Glutamatergic neuron (in vitro differentiated cells): Measurements from ENCODE around the gene C16orf54. TPM values are rescaled to one million over a fixed set of nuclear protein-coding genes. Genes with fewer than 3 reads are reported as not detected.
"Not testable (repeated sequence)": the region's sequence is repeated elsewhere in the genome, so short reads cannot be mapped to it uniquely, and the experiment has no call there.

Experiments used
- DNase-seq: peaks from one replicate; pipeline ENCODE4 v3.0.0; 2022
- H3K27ac Mint-ChIP-seq: one replicate; pipeline ENCODE4 v1.8.0; 2020; ENCODE audit warnings: mild to moderate bottlenecking, mixed read lengths, inconsistent platforms; ENCODE audit not compliant: unreplicated experiment
- H3K27me3 Mint-ChIP-seq: one replicate; pipeline ENCODE4 v1.8.0; 2020; ENCODE audit warnings: mild to moderate bottlenecking, moderate library complexity, mixed read lengths, inconsistent platforms; ENCODE audit not compliant: unreplicated experiment
- H3K36me3 Mint-ChIP-seq: one replicate; pipeline ENCODE4 v1.8.0; 2020; ENCODE audit warnings: mild to moderate bottlenecking, mixed read lengths, inconsistent platforms; ENCODE audit not compliant: unreplicated experiment
- H3K4me1 Mint-ChIP-seq: one replicate; pipeline ENCODE4 v1.8.0; 2020; ENCODE audit warnings: mild to moderate bottlenecking, low read depth, mixed read lengths, inconsistent platforms; ENCODE audit not compliant: unreplicated experiment
- H3K4me3 Mint-ChIP-seq: one replicate; pipeline ENCODE4 v1.8.0; 2020; ENCODE audit warnings: mild to moderate bottlenecking, mixed read lengths, inconsistent platforms; ENCODE audit not compliant: unreplicated experiment
- H3K9me3 Mint-ChIP-seq: one replicate; pipeline ENCODE4 v1.8.0; 2020; ENCODE audit warnings: mild to moderate bottlenecking, moderate library complexity, mixed read lengths, inconsistent platforms; ENCODE audit not compliant: unreplicated experiment
- total RNA-seq: library from RNA; stranded (reverse); fragmentation: NEBNext Ultra II Directional; extraction: Animal tissue kit (Norgen Biotek cat#: 25700); gene quantifications from one replicate; pipeline ENCODE4 v1.2.1, GENCODE V29; 2021; ENCODE audit not compliant: unreplicated experiment
- TF ChIP-seq, protein P1 (sequence below): fragments of 200-600 bp; sonication (generic); IDR thresholded peaks from one replicate; pipeline ENCODE4 v1.5.0; 2021; ENCODE audit not compliant: partially characterized antibody, unreplicated experiment

The C16orf54 gene
- total RNA-seq, 1 donor from 2014 or later, result not detected

GRCh38 chr16:29744541-29745101 is 1.2 kb downstream of the C16orf54 start:
- DNase-seq, result no peak
- Mint-ChIP-seq H3K27ac (no peak overlapping the region), H3K4me1 (no peaks in the 10 kb centered on the region)

DNA sequence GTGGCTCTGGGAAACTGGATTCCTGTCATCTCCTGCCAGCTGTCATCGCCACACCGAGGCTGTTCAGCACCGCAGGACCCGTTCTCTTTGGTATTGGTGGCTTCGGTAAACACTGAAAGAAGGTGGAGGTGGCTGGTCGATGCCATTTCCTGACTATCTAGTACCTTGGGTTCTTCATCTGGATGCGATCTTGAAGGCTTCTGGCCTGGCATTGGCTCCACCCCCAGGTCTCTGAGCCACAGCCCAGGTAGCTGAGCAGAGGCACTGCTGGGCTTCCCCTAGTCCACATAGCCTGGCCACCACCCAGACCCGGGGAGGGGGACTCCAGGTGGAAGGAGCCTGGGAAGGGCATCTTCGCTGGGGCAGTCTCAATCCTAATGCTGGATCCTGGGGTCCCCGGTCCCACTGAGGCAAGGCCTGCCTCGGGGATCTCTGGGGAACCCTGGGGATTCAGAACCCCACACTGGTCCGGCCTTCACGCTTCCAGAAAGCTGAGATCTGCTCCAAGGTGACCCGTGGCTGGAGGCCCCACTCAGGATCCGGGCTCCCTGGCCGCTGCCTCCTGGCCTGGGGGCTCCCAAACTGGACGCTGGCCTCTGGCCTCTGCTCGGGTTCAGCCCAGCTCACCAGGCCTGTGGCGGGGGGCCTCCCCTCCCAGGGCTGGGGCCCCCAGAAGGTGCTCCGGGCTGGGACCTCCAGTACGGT is 1.8 kb downstream of the C16orf54 start:
- TF ChIP-seq, protein P1, sequence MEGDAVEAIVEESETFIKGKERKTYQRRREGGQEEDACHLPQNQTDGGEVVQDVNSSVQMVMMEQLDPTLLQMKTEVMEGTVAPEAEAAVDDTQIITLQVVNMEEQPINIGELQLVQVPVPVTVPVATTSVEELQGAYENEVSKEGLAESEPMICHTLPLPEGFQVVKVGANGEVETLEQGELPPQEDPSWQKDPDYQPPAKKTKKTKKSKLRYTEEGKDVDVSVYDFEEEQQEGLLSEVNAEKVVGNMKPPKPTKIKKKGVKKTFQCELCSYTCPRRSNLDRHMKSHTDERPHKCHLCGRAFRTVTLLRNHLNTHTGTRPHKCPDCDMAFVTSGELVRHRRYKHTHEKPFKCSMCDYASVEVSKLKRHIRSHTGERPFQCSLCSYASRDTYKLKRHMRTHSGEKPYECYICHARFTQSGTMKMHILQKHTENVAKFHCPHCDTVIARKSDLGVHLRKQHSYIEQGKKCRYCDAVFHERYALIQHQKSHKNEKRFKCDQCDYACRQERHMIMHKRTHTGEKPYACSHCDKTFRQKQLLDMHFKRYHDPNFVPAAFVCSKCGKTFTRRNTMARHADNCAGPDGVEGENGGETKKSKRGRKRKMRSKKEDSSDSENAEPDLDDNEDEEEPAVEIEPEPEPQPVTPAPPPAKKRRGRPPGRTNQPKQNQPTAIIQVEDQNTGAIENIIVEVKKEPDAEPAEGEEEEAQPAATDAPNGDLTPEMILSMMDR, result no peak
- peaks cover 9% of the 10 kb centered on the region for H3K27me3 Mint-ChIP-seq
- no peaks in the 10 kb centered on the region for H3K36me3 Mint-ChIP-seq
- H3K4me1 Mint-ChIP-seq, result no peaks in the 10 kb centered on the region
- no peak overlapping the region for H3K4me3 Mint-ChIP-seq
- peaks cover 2% of the 10 kb centered on the region for H3K9me3 Mint-ChIP-seq
- no peak overlapping the region for H3K27ac Mint-ChIP-seq
- no peak for DNase-seq

More at GRCh38 chr16:29744541-29745101, 1.2 kb downstream of the C16orf54 start:
- H3K27me3 Mint-ChIP-seq, result peaks cover 10% of the 10 kb centered on the region
- peaks cover 2% of the 10 kb centered on the region for H3K9me3 Mint-ChIP-seq
- TF ChIP-seq, protein P1, result no peak
- no peaks in the 10 kb centered on the region for H3K36me3 Mint-ChIP-seq
- H3K4me3 Mint-ChIP-seq, result no peak overlapping the region

- Mint-ChIP-seq H3K27me3 (peaks cover 8% of the 10 kb centered on the region), H3K9me3 (peaks cover 2% of the 10 kb centered on the region)
These were observed 2.3 kb downstream of the C16orf54 start for GRCh38 chr16:29743475-29743826.

GRCh38 chr16:29742683-29743275 is 3.0 kb downstream of the C16orf54 start:
- H3K4me1 Mint-ChIP-seq, result no peaks in the 10 kb centered on the region
- H3K27me3 Mint-ChIP-seq, result peaks cover 8% of the 10 kb centered on the region
- H3K36me3 Mint-ChIP-seq, result no peaks in the 10 kb centered on the region
- H3K27ac Mint-ChIP-seq, result no peak overlapping the region
- TF ChIP-seq, protein P1, result no peak
- H3K9me3 Mint-ChIP-seq, result peaks cover 2% of the 10 kb centered on the region
- H3K4me3 Mint-ChIP-seq, result no peak overlapping the region
- no peak for DNase-seq

More at GRCh38 chr16:29743475-29743826, 2.3 kb downstream of the C16orf54 start:
- no peak for DNase-seq
- no peak overlapping the region for H3K4me3 Mint-ChIP-seq
- H3K27ac Mint-ChIP-seq, result no peak overlapping the region
- H3K36me3 Mint-ChIP-seq, result no peaks in the 10 kb centered on the region
- no peaks in the 10 kb centered on the region for H3K4me1 Mint-ChIP-seq
- TF ChIP-seq, protein P1, result no peak

DNA sequence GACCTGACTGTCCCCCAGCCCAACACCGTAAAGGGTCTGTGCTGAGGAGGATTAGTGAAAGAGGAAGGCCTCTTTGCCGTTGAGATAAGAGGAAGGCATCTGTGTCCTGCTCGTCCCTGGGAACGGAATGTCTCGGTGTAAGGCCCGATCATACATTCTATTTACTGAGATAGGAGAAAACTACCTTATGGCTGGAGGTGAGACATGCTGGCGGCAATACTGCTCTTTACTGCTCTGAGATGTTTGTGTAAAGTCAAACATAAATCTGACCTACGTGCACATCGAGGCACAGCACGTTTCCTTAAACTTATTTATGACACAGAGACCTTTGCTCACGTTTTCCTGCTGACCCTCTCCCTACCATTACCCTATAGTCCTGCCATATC is 5.2 kb downstream of the C16orf54 start:
- DNase-seq, H3K27ac Mint-ChIP-seq, H3K4me1 Mint-ChIP-seq, H3K27me3 Mint-ChIP-seq, H3K4me3 Mint-ChIP-seq, H3K9me3 Mint-ChIP-seq, H3K36me3 Mint-ChIP-seq: not testable (repeated sequence)

- not testable (repeated sequence) for H3K9me3 Mint-ChIP-seq, H3K4me1 Mint-ChIP-seq, H3K27me3 Mint-ChIP-seq, H3K36me3 Mint-ChIP-seq, H3K27ac Mint-ChIP-seq, DNase-seq, H3K4me3 Mint-ChIP-seq
These were observed 5.7 kb downstream of the C16orf54 start for GRCh38 chr16:29739927-29740629.
